Ovary (tissue), 3 donors: ENCODE results near the gene PPM1H.

ENCODE experiments used
- POLR2A ChIP-seq: fragments of 450-650 bp; IDR thresholded peaks from one replicate; pipeline ENCODE4 v1.6.1; 2017; ENCODE audit warnings: antibody characterized with exemption, mild to moderate bottlenecking, moderate library complexity
- TF ChIP-seq, protein P1 (sequence below), 3 donors: fragments of 450-650 bp in 2 of 3; fragments of 200-600 bp in 1 of 3; IDR thresholded peaks; one replicate each; pipeline versions ENCODE4 v1.5.1 to v1.8.0; 2016 to 2022; ENCODE audit warnings: antibody characterized with exemption in 3 of 3, mild to moderate bottlenecking in 1 of 3
- donor health status: DM: no; HTN: no; CAD: no.

DNA sequence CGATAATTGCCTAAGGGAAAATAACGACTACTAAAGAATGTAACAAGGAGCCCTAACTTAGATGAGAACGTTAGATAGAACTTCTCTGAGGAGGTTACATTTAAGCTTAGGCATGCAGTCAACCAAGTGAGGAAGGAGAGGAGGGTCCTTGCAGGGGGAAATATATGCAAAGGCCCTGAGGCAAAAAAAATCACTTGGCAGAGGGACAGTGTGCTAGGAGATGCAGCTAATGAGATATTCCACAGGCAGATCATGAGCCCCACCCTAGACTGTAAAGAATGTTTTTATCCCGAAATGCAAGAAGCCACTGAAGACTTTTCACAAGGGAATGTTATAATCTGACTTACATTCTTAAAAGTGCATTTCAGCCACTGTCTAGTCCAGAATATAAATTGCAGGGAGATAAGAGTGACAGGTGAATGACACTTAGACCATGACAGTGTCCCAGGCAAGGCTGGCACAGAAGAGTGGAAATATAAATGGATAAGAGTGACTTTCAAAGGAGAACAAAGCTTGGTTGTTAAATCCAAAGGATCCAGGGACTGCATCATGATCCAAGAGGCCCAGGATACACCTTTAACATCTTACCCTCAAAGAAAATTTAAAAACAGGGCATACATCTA lies 61.0 kb downstream of the PPM1H start:
- TF ChIP-seq, protein P1, sequence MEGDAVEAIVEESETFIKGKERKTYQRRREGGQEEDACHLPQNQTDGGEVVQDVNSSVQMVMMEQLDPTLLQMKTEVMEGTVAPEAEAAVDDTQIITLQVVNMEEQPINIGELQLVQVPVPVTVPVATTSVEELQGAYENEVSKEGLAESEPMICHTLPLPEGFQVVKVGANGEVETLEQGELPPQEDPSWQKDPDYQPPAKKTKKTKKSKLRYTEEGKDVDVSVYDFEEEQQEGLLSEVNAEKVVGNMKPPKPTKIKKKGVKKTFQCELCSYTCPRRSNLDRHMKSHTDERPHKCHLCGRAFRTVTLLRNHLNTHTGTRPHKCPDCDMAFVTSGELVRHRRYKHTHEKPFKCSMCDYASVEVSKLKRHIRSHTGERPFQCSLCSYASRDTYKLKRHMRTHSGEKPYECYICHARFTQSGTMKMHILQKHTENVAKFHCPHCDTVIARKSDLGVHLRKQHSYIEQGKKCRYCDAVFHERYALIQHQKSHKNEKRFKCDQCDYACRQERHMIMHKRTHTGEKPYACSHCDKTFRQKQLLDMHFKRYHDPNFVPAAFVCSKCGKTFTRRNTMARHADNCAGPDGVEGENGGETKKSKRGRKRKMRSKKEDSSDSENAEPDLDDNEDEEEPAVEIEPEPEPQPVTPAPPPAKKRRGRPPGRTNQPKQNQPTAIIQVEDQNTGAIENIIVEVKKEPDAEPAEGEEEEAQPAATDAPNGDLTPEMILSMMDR (IDR thresholded peaks at IDR 0.05), result no peak
- TF ChIP-seq POLR2A, result no peak
